RKO (cell line): Measurements from ENCODE around the gene HMGA1.

Source experiments
- DNase-seq: peaks from one replicate; pipeline ENCODE4 v3.0.0-alpha.2; 2016; ENCODE audit warnings: low spot score

HMGA1 gene

DNA sequence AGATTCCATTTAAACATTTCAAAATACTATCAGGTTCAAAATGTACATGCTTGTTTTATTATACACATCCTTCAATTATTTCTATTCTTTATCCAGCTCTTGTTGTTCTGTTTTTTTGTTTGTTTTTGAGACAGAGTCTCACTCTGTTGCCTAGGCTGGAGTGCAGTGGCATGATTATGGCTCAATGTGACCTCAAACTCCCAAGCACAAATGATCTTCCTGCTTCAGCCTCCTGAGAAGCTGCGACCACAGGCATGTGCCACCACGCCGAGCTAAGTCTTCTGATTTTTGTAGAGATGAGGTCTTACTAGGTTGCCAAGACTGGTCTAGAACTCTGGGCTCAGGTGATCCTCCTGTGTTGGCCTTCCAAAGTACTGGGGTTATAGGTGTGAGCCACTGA lies 56.3 kb downstream of the HMGA1 start:
- DNase-seq = no peak

DNA sequence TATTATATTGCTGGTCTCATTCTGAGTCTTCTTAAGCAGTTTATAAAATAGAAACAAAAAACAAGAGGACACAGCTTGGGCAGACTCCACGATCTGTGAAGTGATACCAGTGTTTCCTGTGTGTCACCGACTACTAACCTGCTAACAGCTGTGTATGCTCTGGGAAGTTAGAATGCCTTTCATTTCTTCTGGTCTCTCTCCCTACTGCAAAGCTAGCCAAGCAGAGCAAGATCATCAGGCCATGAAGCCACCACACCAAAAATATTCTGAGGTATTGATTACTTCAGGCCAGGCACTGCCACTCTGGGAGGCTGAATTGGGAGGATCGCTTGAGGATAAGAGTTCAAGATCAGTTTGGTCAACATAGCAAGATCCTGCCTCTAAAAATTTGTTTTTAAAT lies 59.0 kb downstream of the HMGA1 start:
- DNase-seq = peak; percentile 19
